DND-41 (cell line): ENCODE results near the gene MAML3.

Experiments used
- CTCF ChIP-seq: IDR thresholded peaks from 2 replicates; pipeline ENCODE4 v1.5.1; 2012; ENCODE audit warnings: borderline replicate concordance, low read length, moderate library complexity, mild to moderate bottlenecking; ENCODE audit not compliant: poor library complexity, severe bottlenecking; ENCODE audit errors: extremely low read depth
- EZH2 ChIP-seq: IDR thresholded peaks from 3 replicates; pipeline ENCODE4 v1.6.1; 2012; ENCODE audit warnings: borderline replicate concordance, low read depth, mild to moderate bottlenecking, moderate library complexity, low read length, inconsistent platforms; ENCODE audit not compliant: severe bottlenecking

DNA sequence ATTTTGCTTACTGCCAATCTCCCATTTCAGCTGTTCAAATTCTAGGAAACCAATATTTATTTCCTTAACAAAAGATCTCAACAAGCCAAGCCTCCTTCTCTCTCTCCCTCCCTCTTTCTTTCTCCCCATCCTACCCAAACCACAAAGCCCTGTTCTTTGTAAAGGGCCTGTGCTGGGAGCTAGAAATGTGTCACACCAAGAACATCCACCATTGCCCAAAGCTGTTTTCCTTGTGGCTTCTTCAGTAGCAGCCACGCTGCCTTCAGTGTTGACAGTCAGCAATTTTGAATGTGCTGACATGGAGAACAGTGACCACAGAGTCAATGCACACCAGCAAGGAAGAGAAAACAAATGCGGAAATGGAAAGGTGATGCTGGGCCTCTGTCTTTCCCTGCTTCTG lies 203.0 kb downstream of the MAML3 start:
- TF ChIP-seq CTCF (no peak), EZH2 (no peak)
